GM18868 (cell line): Measurements from ENCODE around the gene CAPN3.
"Not testable (repeated sequence)": the region's sequence is repeated elsewhere in the genome, so short reads cannot be mapped to it uniquely, and the experiment has no call there.

Experiments used
- ATAC-seq: cut with Tn5 transposase; IDR thresholded peaks from one replicate; pipeline ENCODE4 v1.9.1; 2021; ENCODE audit warnings: mild to moderate bottlenecking, moderate library complexity; ENCODE audit not compliant: unreplicated experiment

Gene CAPN3

GRCh38 chr15:42359249-42359648 lies at the start of gene CAPN3:
CAPN3 (plus strand) TSS chr15:42359501; CDS start chr15:42359806, 305 bp downstream.
- ATAC-seq = no peak

- no peak for ATAC-seq
Measured at GRCh38 chr15:42313463-42313862, 45.8 kb upstream of the CAPN3 start.

DNA sequence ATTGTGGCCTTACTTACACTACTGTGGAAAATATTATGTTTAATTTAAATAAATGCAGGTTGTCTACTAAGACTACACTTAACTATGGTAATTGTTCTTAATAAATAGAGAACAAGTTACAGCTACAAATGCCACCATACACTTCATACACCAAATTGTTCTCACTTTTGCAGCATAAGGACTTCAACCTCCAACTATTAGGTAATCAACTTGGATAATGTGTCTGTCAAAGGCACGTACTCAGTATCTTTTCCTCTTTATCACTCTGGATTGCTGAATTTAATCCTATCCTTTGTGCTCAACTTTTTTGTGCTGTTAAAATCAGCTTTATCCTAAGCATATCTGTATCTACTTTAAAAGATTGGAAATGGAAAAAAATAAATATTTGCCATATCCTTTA lies 44.5 kb upstream of the CAPN3 start:
- ATAC-seq = no peak

GRCh38 chr15:42315521-42315920 lies 43.8 kb upstream of the CAPN3 start:
- no peak for ATAC-seq

DNA sequence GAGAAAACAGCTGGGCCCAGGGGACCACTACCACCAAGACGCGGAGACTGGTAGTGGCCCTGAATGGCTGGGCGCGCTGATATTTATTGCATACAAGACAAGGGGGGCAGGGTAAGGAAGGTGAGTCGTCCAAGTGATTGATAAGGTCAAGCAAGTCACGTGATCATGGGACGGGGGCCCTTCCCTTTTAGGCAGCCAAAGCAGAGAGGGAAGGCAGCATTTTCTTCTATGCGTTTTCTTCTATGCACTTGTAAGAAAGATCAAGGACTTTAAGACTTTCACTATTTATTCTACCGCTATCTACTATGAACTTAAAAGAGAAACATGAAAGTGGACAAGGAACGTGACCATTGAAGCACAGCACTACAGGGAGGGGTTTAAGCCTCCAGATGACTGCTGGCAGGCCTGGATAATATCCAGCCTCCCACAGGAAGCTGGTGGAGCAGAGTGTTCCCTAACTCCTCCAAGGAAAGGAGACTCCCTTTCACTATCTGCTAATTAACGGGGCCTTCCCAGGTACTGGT lies 43.0 kb upstream of the CAPN3 start:
- not testable (repeated sequence) for ATAC-seq

DNA sequence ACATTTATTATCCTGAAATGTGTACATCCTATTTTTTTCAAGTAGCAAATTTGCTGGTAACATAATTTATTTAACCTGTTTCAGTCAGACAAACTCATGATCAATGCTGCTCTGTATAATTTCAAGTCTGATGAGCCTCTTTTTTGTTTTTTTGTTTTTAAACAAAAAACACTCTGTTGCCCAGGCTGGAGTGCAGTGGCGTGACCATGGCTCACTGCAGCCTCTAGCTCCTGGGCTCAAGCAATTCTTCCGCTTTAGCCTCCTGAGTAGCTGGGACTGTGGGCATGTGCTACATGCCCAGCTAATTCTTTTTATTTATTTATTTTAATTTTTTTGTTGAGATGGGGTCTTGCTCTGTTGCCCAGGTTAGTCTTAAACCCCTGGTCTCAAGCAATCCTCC lies 40.1 kb upstream of the CAPN3 start:
- no peak for ATAC-seq

DNA sequence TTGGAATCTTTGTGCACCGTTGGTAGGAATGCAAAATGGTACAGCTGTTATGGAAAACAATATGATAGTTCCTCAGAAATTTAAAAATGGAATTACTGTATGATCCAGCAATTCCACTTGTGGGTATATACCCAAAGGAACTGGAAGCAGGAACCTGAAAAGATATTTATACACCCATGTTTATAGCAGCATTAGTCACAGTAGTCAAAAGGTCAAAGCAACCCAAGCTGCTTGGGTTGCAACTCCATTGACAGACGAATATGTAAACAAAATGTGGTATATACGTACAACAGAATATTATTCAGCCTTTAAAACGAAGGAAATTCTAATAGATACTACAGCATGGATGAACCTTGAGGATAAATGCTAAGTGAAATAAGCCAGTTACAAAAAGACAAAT lies 35.0 kb upstream of the CAPN3 start:
- ATAC-seq = no peak

GRCh38 chr15:42329161-42329560 lies 30.1 kb upstream of the CAPN3 start:
- no peak for ATAC-seq

GRCh38 chr15:42329992-42330391 lies 29.3 kb upstream of the CAPN3 start:
- no peak for ATAC-seq

- no peak for ATAC-seq
Measured at GRCh38 chr15:42331235-42331634, 28.1 kb upstream of the CAPN3 start.

DNA sequence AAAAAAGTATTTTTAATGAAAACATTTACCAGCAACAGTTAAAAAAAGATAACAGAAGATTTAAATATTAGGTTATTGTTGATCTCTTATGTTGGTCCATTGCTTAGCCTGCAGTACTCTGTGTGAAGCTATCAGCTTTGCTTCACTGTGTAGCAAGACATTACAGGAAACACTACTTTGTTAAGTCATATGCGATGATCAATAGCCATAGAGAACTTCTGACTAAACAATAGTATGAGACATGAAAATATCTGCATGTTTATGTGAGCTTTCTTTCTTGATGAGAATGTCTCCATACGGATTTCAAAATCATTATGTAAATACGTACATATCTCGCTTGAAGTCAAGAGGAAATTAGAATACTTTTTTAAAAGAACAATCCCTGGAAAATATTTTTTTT lies 27.0 kb upstream of the CAPN3 start:
- no peak for ATAC-seq

DNA sequence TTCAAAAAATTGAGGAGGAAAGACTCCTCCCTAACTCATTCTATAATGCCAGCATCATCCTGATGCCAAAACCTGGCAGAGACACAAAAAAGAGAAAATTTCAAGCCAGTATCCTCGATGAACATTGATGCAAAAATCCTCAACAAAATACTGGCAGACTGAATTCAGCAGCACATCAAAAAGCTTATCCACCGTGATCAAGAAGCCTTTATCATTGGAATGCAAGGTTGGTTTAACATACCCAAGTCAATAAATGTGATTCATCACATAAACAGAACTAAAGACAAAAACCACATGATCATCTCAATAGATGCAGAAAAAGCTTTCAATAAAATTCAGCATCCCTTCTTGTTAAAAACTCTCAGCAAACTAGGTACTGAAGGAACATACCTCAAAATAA lies 24.2 kb upstream of the CAPN3 start:
- no peak for ATAC-seq

- ATAC-seq = not testable (repeated sequence)
Measured at GRCh38 chr15:42336650-42337049, 22.7 kb upstream of the CAPN3 start.

GRCh38 chr15:42337104-42337503 lies 22.2 kb upstream of the CAPN3 start:
- not testable (repeated sequence) for ATAC-seq

GRCh38 chr15:42338500-42338899 lies 20.8 kb upstream of the CAPN3 start:
- no peak for ATAC-seq

GRCh38 chr15:42343596-42344232 lies 15.6 kb upstream of the CAPN3 start:
- no peak for ATAC-seq

GRCh38 chr15:42344763-42345162 lies 14.5 kb upstream of the CAPN3 start:
- no peak for ATAC-seq

DNA sequence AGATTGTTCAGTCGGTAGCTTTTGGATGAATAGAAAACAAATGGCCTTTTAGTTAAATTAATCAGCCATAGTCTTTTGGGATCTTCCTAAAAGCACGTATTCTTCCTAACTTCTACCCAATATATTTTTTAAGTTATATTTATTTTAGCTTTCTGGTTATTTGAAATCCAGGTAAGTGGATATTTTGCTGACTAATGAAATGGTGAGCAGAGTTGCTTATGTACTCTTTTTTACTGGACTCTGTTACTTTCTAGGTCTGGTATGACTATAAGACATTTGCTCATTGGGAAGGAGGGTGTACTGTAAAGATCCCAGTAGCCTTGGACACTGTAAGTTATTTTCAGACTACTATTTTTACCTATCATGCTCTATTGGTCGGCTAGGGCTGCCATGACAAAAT lies 13.8 kb upstream of the CAPN3 start:
- ATAC-seq = no peak

- no peak for ATAC-seq
Measured at GRCh38 chr15:42348083-42348482, 11.2 kb upstream of the CAPN3 start.

- ATAC-seq = no peak
Measured at GRCh38 chr15:42349186-42349585, 10.1 kb upstream of the CAPN3 start.

- no peak for ATAC-seq
Measured at GRCh38 chr15:42352401-42352800, 6.9 kb upstream of the CAPN3 start.

DNA sequence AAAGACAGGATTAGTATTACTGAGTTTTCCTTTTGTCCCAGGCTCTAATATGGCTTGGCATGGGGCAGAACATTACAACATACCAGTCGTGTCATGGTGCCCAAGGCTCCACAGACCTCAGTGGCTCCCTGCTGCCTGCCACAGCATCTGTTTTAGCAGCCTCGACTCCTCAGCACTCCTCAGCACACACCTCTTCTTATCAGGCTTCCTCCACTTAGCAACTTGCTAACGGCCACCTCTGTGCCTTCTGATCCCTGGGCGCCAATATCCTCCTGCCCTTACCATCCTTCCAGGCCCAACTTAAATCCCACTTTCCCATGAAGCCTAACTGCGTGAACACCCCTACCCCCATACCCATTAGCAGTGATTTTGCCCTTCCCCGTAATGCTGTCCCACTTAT lies 6.2 kb upstream of the CAPN3 start:
- no peak for ATAC-seq

GRCh38 chr15:42354824-42355223 lies 4.5 kb upstream of the CAPN3 start:
- no peak for ATAC-seq
